ENCODE data around the gene GPC6.

- TF ChIP-seq CTCF (conservative IDR thresholded peaks at IDR 0.05; ENCODE audit: low read length) (no peak), EZH2phosphoT487 (IDR thresholded peaks at IDR 0.05; ENCODE audit: borderline replicate concordance) (no peak)
Measured at GRCh38 chr13:93462151-93462550, 235.5 kb downstream of the GPC6 start.
